Renal pelvis (tissue), 4 donors: ENCODE results near the gene TEX22. TPM values are rescaled to one million over a fixed set of nuclear protein-coding genes. Genes with fewer than 3 reads are reported as not detected.

Experiments used
- DNase-seq: peaks from one replicate; pipeline ENCODE4 v3.0.0-alpha.2; 2013
- polyA plus RNA-seq, 3 donors: library from polyadenylated mRNA; unstranded; fragments of 120-200 nt; gene quantifications; one replicate each; pipeline ENCODE4 v1.2.1, GENCODE V29; 2013; ENCODE audit not compliant: insufficient read length in 3 of 3

Gene TEX22
- polyA plus RNA-seq, 3 donors = 1.4 to 3.6 (median 2.6) TPM

GRCh38 chr14:105398726-105399465, 558 bp downstream of the TEX22 start:
- DNase-seq = no peak

- no peak for DNase-seq
These were observed 1.1 kb downstream of the TEX22 start for GRCh38 chr14:105399466-105399775.

GRCh38 chr14:105400016-105400415, 1.7 kb downstream of the TEX22 start:
- DNase-seq = no peak

GRCh38 chr14:105401699-105402098, 3.4 kb downstream of the TEX22 start:
- no peak for DNase-seq

- DNase-seq = no peak
These were observed 10.3 kb downstream of the TEX22 start for GRCh38 chr14:105408592-105408991.

GRCh38 chr14:105409364-105409763, 11.0 kb downstream of the TEX22 start:
- DNase-seq = no peak

GRCh38 chr14:105410642-105411016, 12.3 kb downstream of the TEX22 start:
- DNase-seq = no peak

- no peak for DNase-seq
These were observed 12.9 kb downstream of the TEX22 start for GRCh38 chr14:105411017-105411941.

- no peak for DNase-seq
These were observed 13.8 kb downstream of the TEX22 start for GRCh38 chr14:105411985-105412770.

GRCh38 chr14:105412771-105413543, 14.6 kb downstream of the TEX22 start:
- no peak for DNase-seq

- no peak for DNase-seq
These were observed 15.2 kb downstream of the TEX22 start for GRCh38 chr14:105413544-105413886.

GRCh38 chr14:105414456-105415371, 16.4 kb downstream of the TEX22 start:
- DNase-seq = peak; percentile 60

- no peak for DNase-seq
These were observed 17.4 kb downstream of the TEX22 start for GRCh38 chr14:105415481-105416428.

- no peak for DNase-seq
These were observed 18.3 kb downstream of the TEX22 start for GRCh38 chr14:105416671-105417070.

- no peak for DNase-seq
These were observed 19.4 kb downstream of the TEX22 start for GRCh38 chr14:105417690-105418121.

- no peak for DNase-seq
These were observed 20.2 kb downstream of the TEX22 start for GRCh38 chr14:105418269-105419194.

GRCh38 chr14:105419195-105420091, 21.1 kb downstream of the TEX22 start, which contains the start of gene MTA1:
Gene MTA1 (plus strand): TSS chr14:105419827. CDS start chr14:105420036, 209 bp downstream.
- DNase-seq = peak; percentile 33
